GM19035 (cell line): Measurements from ENCODE around the gene SLC6A17.

ENCODE experiments used
- ATAC-seq: cut with Tn5 transposase; IDR thresholded peaks from one replicate; pipeline ENCODE4 v1.9.1; 2021; ENCODE audit not compliant: unreplicated experiment

Gene SLC6A17

DNA sequence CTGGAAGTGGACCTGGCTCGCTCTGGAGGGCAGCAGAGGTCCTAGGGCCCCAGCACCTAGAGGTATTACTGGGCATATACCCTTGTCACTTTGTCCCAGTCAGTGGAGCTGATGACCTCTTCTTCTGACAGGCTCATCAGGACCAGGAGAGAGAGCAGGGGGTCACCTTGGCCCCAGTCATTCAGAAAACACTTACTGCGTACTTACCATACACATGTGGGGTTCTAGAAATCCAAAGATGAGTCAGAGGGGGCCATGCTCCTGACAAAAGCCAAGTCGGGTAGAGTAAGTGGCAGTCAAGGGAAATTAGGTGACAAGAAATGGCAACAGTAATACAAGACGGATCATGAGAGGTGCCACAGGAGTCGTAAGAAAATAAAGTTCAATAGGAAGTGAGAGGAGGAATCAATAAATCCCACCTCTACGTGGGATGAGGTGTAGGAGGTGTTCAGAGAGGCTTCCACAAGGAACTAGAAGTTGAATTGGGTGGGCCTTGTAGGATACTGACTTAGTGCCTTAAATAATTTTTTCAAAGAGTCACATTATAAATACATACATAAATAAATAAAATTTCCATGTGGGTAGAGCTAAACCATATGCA lies 66.7 kb downstream of the SLC6A17 start:
- ATAC-seq = no peak

DNA sequence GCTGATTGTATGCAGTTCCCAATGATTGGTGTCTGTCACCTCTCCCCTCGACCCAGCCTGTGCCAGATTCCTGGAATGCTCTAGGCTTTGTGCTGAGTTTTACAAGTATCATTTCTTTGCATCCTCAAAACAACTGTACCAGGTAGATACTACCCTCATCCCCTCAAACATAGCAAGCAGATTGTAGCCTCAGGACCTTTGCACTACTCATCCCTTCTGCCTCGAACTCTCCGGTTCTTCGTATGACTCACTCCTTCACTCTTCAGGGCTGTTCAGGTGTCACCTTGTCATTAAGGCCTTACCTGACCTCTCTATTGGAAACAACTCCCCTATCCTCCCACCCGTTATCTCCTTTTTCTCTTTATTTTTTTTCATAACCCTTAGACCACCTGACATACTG lies 67.8 kb downstream of the SLC6A17 start:
- ATAC-seq = no peak

DNA sequence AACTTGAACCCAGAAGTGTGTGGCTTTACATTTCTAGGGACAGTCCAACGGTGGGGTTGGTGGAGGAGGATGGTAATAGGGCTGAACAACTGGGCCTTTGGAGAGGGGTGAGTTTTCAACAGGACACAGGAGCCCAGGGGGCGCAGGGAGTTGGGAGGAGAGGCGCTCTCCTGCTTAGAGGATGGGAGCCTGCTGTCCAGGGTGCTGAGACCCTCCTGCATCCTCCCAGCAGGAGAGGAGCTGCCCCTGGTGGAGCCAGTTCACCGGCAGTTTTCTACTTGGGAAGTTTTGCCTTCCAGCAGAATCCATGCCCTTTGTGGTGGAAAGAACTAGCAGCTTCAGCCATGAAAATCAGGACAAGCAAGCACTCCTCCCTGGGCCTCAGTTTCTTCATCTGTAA lies 68.4 kb downstream of the SLC6A17 start:
- ATAC-seq = no peak

DNA sequence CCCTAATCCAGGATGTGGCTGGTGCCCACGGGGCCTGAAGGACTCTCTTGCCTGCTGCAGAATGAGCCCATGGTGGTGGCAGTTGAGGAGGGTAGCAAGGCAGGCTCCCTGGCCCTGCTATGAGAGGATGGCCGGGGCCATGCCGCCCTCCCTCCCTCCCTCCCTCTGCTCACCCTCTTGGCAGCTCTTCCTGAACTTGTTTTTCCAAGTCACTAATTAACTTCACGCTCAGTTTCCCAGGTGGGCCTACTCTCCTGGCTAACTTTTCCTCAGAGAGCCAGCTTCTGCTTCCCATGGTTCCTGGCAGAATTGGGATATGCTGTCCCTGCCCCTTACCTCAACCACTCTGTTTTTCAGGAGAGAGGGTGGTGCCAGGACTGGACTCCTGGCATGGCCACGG lies 70.0 kb downstream of the SLC6A17 start:
- no peak for ATAC-seq

DNA sequence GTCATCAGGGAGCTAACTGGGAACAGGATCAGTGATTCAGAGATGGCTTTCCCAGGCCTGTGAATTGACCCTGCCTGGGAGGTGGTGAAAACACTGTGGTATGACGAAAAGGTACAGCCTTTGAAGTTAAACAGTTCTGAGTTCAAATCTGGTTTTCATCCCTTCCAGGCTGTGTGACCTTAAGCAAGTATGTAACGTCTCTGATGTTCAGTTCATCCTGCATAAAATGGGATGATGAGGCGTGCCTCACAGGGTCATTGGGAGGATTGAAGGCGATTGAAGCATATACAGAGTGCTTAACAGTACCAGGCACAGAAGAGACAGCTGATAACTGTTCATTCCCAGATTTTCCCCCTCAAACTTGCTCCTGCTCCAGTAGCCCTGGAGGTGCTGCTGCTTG lies 70.8 kb downstream of the SLC6A17 start:
- no peak for ATAC-seq

DNA sequence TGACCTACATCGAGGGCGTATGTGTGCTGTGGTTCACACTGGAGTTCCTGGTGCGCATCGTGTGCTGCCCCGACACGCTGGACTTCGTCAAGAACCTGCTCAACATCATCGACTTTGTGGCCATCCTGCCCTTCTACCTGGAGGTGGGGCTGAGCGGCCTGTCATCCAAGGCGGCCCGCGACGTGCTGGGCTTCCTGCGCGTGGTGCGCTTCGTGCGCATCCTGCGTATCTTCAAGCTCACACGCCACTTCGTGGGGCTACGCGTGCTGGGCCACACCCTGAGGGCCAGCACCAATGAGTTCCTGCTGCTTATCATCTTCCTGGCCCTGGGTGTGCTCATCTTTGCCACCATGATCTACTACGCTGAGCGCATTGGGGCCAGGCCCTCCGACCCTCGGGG lies 72.8 kb downstream of the SLC6A17 start:
- no peak for ATAC-seq

DNA sequence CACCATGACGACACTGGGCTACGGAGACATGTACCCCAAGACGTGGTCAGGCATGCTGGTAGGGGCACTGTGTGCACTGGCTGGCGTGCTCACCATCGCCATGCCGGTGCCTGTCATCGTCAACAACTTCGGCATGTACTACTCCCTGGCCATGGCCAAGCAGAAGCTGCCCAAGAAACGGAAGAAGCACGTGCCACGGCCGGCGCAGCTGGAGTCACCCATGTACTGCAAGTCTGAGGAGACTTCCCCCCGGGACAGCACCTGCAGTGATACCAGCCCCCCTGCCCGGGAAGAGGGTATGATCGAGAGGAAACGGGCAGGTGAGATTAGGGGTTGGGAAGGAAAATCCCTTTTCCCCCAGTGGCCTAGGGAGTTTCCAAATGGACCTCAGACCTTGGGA lies 73.3 kb downstream of the SLC6A17 start:
- ATAC-seq = no peak

DNA sequence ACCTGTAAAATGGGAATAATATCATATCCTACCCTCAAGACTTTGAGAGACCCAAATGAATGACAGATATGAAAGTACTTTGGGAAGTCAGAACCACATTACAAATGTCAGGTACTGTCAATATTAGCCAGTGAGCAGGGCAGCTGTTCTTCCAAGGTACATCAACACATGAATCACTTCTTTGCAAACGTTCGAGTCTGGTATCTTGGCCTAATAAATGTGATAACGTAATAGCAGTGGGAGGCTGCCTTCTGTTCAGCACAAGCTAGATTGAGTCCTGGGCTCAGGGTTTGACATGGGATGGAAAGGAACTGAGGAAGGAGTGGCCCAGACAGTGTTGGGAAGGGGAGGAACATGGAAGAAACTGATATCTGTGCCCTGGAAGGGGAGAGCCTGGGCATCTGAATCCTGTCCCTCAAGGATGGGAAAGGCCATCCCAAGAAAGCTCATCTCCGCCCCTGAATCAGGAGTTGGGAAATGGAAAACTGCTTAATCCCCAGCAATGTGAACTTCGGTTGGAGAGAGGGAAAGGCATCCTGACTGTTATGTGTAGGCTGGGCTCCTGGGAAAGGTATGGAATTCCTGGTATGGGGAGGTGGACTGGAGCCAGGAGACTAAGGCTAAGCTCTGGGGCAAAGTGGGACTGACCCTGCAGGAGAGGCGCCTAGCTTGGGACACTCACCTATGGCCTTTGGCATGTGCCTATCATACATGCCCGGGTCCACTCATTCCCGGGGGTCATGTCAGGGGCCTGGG lies 74.1 kb downstream of the SLC6A17 start:
- ATAC-seq = no peak

DNA sequence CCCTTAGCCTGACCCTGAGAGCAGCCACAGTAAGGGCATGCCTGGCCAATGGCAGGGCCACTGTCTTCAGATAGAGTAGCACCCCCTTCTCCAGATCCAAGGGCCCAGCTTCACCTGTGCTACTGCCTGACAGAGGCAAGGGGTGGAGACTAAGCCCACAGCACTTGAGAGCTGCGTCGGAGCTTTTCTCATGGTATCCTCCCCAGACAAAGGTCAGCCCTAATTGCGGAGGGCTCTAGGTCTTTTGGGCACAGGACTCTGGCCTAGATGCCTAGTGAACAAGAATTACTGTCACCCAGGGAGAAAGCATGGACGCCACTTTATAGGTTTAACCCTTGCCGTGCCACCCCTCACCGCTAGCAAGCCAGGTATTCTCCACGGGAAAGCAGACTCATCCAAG lies 74.9 kb downstream of the SLC6A17 start:
- ATAC-seq = no peak

DNA sequence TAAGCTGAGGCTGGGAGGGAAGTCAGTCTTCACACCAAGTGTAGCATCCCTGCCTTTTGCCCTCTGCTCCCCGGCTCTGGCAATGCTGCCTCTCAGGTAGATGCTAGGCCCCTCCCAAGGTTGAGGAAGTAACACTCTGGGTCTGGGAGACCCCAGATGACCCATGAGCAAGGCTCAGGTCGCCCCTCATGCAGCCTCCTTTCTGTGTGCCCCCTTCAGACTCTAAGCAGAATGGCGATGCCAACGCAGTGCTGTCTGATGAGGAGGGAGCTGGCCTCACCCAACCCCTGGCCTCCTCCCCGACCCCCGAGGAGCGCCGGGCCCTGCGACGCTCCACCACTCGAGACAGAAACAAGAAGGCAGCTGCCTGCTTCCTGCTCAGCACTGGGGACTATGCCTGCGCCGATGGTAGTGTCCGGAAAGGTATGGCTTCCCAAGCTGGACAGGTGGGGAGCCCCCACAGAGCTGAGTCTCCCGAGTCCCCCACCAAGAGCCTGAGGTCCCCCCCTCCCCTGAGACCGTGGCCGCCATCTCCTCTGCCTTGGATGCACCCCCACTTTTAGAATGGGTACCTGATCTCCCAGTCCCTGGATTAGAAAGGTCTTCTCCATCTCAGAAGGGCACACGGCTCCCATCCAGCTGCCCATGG lies 75.6 kb downstream of the SLC6A17 start:
- ATAC-seq = no peak

DNA sequence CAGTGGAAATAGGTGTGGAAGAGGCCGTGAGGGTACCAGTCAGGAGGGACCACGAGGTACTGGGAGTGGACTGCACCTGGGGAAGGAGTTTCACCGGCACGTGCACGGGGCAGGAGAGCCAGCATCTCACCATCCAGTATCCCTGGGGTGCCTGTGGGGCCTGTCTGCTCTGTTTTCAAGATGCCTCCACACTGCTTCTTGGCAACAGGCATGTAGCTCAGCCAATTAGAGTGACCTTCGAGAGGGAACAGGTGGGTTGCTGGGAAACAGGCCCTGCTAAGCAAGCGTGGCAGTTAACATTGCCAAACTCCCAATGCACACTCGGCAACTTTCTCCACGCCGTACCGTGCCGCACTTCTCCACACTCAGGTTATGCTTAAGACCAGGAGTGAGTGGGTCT lies 77.5 kb downstream of the SLC6A17 start:
- no peak for ATAC-seq

DNA sequence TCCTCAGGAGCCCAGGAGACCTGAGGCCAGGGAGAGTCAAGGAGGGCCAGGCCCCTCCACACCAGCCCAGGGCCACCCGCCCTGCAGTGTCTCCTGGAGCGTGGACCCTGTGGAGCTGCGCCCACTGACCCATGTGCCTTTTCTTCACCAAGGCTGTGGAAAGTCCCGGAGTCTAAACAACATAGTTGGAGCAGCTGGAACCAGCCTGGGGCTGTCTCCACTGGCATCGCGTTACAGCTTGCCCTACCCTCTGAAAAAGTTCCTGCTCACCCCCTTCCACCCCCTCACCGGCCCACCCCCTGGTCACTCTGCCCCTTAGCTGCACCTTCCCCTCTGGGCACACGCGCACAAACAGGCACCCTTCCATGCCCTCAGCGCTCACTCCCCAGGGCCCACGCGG lies 78.1 kb downstream of the SLC6A17 start:
- ATAC-seq = no peak

DNA sequence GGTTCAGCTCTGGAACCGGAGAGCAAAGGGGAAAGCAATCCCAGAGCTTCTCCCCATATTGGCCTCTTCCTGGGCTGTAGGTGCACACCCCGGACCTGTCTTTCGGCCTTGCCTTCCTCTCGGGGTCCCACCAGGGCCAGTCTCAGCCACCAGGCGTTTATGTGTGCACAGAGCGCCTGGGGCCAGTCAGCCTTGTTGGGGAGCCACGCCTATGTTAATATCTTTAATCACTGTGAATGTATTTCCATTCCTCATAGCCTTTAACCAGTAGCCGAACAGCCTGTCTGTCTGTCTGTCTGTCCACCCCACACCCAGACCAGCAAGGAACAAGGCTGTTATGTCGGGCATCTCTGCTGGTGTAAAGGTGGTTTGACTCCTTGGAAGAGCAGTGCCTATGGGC lies 78.6 kb downstream of the SLC6A17 start:
- no peak for ATAC-seq

DNA sequence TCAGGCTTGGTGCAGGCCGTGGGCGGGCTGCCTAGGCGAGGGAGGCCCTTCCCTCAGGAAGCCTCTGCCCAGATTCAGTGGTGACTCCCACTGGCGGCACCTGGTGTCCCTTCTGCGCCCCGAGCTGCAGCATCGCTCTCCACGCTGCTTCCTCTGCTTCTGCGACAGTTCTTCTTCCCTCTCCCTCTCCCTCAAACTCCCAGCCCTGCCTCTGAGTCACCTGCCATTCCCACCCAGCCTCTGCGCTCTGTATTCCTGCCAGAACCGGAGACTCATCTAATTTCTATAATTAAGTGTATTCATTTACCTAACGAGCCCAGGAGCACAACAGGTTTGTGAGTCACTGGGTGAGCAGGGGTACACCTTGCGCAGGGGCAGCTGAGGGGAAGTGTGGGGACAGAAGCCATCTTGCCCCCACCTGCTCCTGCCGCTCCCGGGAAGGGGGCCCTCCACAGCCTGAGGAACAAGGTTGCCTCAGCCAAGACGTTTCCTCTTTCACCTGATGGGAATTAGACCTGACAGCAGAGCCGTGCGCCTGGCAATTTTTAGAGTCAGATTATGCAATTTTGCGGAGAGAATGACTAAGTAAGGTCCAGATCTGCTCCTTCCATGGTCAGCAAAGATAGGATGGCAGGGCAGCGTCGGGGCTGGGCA lies 79.2 kb downstream of the SLC6A17 start:
- no peak for ATAC-seq

DNA sequence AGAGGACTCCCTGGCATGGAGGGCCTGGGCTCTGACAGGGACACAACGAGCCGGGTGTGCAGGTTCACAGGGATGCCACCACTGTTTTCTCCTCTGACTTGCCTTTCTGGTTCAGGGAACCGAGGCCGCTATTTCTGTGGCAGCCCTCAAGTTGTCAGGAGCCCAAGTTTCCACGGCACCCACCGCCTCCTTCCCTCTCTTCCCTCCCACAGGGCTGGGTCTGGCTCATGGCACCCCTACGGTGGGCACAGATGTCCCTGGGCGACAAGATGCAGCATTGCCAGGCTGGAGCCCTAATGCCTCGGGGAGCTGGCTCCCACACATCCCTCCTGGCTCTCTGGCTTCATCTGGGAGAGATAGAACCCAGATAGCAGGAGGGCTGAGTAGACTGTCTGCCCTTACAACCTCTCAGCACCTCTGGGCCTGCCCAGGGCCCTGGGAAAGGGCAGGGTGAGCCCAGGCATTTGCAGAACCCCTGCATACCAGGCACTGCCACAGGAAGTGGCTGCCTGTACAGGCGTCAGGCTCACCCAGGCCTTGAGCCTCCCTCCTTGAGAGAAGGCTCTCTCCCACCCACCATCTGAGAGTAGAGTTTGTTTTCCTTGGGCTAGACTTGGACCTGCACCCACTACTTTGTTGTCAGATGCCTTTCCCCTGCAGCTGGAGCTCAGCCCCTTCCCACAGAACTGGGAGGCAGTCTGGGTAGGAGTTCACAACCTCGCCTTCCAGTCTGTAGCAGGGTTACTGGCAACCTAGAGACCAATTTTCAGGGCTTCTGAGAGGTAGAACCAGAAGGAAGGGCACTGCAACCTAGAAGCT lies 80.3 kb downstream of the SLC6A17 start:
- ATAC-seq = no peak

DNA sequence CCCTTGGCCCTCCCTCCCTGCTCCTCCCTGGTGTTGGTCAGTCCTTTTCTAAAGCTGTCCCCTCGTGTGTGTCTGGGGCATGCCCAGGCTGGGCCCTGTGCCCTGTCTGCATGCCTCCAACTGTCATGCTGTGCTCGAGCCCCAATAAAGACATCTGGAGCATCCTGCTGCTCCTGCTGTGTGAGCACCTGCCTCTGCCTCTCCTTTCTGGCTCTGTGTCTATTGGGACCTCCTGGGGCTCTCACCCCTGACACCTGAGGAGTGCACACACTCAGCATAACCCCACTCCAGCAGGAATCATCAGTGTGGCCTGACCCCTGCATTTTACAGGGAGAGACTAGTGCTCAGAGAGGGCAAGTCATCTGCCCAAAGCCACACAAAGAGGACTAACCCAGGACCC lies 83.6 kb downstream of the SLC6A17 start:
- ATAC-seq = no peak

DNA sequence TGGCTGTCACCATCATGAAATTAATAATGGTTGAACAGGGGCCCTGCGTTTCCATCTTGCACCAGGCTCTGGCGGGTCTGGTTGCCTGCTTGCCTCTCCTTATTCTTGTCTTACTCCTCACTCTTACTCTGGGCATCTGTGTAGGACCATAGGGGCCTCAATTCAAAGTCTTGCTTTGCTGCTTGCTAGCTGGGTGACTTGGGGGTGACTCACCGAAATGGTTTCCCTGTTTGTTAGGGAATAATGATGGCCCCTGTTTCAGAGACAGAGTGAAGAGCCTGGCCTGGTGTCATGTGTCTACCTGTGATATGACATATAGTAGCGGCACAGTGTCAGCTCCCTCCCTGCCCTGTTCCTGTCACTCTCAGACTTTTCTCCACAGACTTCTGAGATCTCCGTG lies 84.4 kb downstream of the SLC6A17 start:
- ATAC-seq = no peak

DNA sequence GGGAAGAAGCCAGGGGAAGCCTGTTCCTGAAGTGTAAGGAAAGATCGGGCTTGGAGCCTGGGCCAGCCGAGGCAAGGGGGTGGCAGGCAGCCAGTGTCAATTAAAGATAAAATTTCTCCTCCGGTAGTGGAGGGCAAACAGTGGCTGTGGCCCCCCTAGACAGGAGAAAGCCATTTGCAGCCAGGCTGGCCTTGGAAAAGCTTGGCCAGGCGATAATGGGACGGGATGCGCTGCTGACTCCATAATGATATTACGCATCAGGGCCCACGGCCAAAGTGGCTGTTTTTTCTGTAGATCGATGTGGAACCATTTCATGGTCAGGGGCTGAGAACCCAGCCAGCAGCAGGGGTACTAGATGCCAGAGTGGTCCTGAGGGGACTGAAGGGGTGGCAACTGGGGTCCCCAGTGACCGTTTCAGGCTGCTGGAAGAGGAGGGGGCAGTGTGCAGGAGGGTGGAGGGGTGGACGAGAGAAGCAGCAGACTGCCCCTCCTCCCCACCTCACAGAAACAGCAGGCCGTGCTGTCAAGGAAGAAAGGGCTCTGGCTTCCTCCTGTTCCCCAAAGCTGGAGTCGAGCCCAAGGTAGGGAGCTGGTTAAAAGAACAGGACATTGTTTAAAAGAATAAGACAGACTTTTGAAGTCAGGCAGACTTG lies 85.0 kb downstream of the SLC6A17 start:
- no peak for ATAC-seq

DNA sequence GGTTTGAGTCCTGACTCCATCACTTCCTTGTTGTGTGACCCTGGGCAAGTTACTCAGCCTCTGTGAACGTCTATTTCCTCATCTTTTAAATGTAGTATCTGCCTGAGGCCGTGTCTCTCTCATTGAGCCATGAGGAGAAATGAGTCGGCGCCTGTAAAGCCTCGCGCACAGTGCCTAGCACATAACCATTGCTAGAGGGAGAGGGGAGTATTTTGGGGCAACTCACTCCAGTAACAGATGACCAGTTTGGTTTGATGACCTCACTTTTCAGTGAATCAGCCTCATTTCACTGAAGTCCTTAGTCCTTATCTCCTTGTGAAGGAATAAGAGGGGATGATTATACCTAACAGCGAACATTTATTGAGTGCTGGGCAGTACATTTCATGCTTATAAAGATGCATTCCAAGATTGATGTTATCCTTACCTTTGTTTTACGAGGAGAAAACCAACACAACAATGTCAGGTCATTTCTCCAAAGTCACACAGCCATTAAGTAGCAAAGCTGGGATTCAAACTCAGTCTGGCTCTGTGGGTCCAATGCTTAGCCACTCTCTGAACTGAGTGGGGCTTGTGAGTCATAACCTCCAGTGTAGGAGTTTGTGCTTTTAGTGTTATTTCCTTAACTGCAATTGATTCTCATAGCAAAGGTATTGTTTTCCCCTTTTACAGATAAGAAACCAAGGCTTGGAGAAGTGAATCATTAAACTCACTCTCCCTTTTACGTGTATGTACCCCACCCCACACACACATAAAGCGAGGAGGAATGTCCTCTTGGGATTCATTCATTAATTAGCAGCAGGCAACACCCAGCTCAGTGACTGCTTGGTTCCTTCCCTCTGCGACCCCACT lies 85.8 kb downstream of the SLC6A17 start:
- no peak for ATAC-seq
